LNCaP clone FGC (cell line): Measurements from ENCODE around the gene ZNF555.

Experiments used
- DNase-seq: peaks from one replicate; pipeline ENCODE4 v3.0.0-alpha.2; 2011; ENCODE audit warnings: low read depth
- H3K4me3 ChIP-seq: 2 replicates; pipeline ENCODE4 v1.5.1; 2011; ENCODE audit warnings: mild to moderate bottlenecking, low read depth, low read length, control low read depth
- CTCF ChIP-seq: IDR thresholded peaks from 2 replicates; pipeline ENCODE4 v1.5.1; 2012; ENCODE audit warnings: mild to moderate bottlenecking; ENCODE audit not compliant: control insufficient read depth, insufficient read depth; ENCODE audit errors: extremely low read depth

The ZNF555 gene

DNA sequence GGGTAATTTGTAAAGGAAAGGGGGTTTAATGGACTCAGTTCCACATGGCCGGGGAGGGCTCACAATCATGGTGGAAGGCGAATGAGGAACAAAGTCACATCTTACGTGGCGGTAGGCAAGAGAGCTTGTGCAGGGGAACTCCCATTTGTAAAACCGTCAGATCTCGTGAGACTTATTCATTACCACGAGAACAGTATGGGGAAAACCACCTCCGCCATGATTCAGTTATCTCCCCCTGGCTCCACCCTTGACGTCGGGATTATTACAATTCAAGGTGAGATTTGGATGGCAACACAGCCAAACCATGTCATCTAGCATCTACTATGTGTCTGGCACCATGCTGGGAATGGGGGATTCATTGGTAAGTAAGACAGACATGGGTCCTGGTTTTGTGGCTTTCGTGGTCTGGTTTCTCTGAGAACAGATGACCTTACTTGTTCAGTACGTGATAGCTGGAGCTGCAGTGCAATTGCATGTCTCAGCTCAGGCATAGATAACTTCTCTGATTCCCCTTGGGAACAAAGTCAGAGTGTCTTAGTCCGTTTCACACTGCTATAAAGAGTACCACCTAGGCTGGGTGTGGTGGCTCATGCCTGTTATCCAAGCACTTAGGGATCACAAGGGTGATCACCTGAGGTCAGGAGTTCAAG lies 13.3 kb upstream of the ZNF555 start:
- no peak for TF ChIP-seq CTCF
- DNase-seq: no peak
- no peak overlapping the region for H3K4me3 ChIP-seq

DNA sequence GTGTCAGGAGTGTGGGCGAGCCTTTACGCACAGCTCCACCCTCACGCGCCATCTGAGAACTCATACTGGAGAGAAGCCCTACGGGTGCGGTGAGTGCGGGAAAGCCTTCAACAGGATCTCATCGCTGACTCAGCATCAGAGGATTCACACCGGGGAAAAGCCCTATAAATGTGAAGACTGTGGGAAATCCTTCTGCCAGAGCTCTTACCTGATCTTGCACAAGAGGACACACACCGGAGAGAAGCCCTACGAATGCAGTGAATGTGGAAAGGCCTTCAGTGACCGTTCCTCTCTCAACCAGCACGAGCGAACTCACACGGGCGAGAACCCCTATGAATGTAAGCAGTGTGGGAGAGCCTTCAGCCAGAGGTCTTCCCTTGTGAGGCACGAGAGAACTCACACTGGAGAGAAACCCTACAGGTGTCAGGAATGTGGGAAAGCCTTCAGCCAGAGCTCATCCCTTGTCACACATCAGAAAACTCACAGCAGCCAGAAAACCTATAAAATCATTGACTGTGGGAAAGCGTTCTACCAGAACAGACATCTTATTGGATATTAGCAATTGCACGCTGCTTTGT lies 6.9 kb upstream of the ZNF555 start:
- no peak for DNase-seq
- TF ChIP-seq CTCF: no peak
- no peak overlapping the region for H3K4me3 ChIP-seq

GRCh38 chr19:2837430-2837829 lies 3.8 kb upstream of the ZNF555 start:
- TF ChIP-seq CTCF: no peak
- no peak overlapping the region for H3K4me3 ChIP-seq
- DNase-seq: no peak

GRCh38 chr19:2841855-2842574 lies 740 bp downstream of the ZNF555 start:
- no peak for TF ChIP-seq CTCF
- no peak for DNase-seq
- H3K4me3 ChIP-seq: peak overlapping the region; percentile 61

DNA sequence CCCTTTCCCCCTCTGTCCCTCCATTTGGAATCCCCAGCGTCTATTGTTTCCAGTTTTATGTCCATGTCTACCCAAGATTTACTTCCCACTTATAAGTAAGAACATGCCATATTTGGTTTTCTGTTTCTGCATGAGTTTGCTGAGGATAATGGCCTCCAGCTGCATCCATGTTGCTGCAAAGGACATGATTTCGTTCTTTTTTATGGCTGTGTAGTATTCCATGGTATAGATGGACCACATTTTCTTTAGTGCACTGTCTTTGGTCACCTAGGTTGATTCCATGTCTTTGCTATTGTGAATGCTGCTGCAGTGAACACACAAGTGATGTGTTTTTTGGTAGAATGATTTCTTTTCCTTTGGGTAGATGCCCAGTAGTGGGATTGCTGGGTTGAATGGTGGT lies 3.8 kb downstream of the ZNF555 start:
- no peak for DNase-seq
- no peak overlapping the region for H3K4me3 ChIP-seq
- no peak for TF ChIP-seq CTCF

DNA sequence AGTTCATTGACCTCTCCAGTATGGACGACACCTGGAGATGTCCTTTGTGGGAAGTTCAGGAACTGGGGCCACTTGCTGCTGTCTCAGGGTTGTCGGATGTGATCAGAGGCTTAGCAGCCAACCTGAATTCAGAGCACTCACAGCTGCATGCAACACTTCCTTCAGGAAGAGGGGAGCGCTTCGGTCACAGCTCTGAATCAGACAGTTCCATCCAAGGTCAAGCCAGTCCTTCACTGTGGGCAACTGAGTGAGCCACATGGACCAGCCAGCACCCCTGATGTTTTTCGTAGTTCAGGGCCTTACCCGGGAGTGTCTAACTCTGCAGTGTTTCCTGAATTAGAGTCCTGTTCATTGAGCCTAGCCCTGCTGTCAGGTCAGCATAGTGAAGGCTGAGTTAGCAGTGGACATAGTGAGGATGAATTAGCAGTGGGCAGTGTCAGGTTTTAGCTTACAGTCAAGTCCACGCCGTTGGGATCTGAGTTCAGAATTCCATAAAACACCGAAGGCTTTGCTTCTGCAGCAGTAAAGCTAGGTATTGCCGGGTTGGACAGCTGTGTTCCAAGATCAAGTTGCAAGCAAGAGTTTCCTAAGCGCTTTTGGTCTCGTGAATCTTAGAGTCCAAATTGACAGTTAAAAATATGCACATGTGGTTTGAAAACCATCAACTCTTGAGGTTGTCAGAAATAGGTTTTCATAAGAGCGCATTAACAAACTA lies 5.1 kb downstream of the ZNF555 start:
- no peak for TF ChIP-seq CTCF

More for the DNA sequence above, 5.1 kb downstream of the ZNF555 start:
- H3K4me3 ChIP-seq: no peak overlapping the region
- DNase-seq: no peak
